Measurements from ENCODE around the gene FBXW10B. TPM values are rescaled to one million over a fixed set of nuclear protein-coding genes. Genes with fewer than 3 reads are reported as not detected.
A peak's percentile ranks its signal among the peaks of the same experiment; 100 is the strongest.
"Not testable (repeated sequence)": the region's sequence is repeated elsewhere in the genome, so short reads cannot be mapped to it uniquely, and the experiment has no call there.

FBXW10B gene
- total RNA-seq, 2 donors from 2014 or later: 0.58 to 0.77 TPM

DNA sequence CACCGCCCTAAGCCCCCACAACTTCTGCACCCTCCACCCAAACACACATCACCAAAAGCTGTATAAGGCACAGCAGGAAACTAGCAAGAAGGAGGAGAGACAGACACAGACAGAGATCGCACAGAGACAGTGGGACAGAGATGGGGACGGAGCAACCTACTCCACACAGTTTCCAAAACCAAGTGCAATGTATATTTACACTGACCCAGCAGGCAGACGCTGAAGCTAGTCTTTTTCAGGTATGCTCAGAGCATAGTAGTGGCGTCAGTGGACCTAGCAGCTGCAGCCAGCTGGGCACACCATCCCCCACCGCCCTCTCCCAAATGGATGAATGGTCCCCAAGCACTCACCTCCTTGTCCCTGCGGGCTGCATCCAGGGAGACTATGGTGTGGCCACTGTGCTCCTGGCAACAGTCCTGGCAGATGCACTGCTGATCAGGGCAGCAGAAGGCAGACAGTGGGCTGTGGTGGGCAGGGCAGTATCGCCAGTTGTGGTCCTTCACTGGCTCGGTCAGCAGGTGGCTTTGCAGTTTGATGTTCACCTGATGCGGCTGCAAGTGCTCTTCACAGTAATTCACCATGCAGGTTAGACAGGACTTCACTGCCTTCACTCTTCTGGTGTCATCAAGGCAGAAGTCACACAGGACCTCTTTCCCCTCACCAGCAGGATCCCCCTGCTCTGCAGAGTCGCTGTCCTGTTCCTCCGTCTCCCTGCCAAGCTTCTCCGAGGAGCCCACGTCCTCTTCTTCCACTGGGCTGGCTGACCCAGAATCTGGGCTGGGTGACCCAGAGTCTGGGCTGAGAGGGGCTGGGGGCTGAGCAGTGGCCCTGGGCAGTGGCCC lies 31.5 kb upstream of the FBXW10B start:
- no peaks in the 10 kb centered on the region for H3K36me3 Mint-ChIP-seq (ENCODE audit: low read depth)
- ATAC-seq (replicated peaks): peak; percentile 18
- no peaks in the 10 kb centered on the region for H3K27me3 Mint-ChIP-seq
- no peaks in the 10 kb centered on the region for H3K4me1 Mint-ChIP-seq
- peak overlapping the region; percentile 48 for H3K4me3 Mint-ChIP-seq
- H3K27ac Mint-ChIP-seq: peak overlapping the region; percentile 8
- H3K9me3 Mint-ChIP-seq: no peaks in the 10 kb centered on the region

DNA sequence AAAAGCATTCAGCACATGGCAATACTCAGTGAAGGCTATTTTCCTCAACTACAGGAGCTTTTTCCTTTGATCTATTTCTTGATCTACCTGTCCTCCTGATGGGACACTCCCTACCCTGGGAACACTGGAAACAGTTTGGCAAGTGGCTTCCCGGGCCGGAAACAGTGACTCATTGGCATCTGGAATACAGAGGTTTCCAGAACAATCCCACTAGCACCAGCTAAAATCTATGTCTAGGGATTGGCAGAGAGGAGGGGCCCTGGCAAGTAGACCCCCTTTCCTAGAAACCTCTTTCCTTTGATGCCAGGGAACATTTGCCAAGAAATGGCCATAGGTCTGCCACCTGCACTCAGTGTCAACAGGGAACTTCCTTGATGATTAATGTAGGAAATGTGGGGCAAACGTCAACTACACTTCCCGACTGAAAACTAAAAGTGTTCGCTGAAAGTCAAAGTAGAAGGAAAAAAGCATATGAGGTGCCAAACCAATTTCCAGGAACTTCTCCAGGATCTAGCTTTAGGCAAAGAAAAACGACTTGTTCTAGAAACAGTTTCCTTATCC lies 30.4 kb upstream of the FBXW10B start:
- no peak overlapping the region for H3K4me3 Mint-ChIP-seq
- no peak overlapping the region for H3K27ac Mint-ChIP-seq
- H3K4me1 Mint-ChIP-seq: no peaks in the 10 kb centered on the region
- ATAC-seq (replicated peaks): no peak
- H3K36me3 Mint-ChIP-seq (ENCODE audit: low read depth): no peaks in the 10 kb centered on the region
- no peaks in the 10 kb centered on the region for H3K27me3 Mint-ChIP-seq
- no peaks in the 10 kb centered on the region for H3K9me3 Mint-ChIP-seq

DNA sequence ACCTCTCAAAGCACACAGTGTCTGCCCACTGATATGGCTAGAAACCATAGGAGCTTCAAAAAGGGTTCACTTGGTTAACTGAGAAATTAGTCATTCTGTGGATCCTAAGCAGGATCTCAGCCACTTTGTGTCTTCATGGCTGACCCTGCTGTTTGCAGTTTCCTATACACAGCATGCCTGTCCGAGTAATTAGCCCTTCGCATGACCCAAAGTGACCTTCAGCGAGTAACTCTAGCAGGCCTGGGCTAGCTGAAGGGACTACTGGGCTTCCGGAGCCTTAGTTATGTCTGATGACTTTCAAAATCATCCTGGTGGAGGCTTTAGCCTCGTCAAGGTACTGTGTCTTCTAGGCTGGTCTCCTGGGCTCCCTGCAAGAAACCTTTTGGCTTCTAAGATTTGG lies 28.9 kb upstream of the FBXW10B start:
- no peaks in the 10 kb centered on the region for H3K4me1 Mint-ChIP-seq
- no peaks in the 10 kb centered on the region for H3K9me3 Mint-ChIP-seq
- no peak for ATAC-seq (replicated peaks)
- H3K27ac Mint-ChIP-seq: no peak overlapping the region
- no peaks in the 10 kb centered on the region for H3K36me3 Mint-ChIP-seq (ENCODE audit: low read depth)
- no peak overlapping the region for H3K4me3 Mint-ChIP-seq
- H3K27me3 Mint-ChIP-seq: no peaks in the 10 kb centered on the region

DNA sequence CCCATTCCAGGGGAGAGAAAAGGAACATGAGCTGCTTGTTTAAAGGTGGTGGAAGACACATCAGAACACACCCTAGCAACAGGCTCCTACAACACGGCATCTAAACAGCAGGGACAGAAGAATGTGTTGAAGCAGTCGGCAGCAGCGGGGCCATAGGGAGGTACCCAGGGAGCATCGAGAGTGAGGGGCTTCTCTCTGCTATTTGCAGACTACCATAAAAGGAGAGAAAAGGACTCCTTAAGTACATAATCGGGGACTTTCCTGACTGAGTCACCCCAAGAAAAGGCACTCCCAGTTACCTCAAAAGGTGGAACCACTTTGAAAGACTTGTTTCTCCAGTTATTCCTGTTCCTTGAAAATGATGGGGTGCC lies 26.4 kb upstream of the FBXW10B start:
- peak overlapping the region; percentile 31 for H3K27ac Mint-ChIP-seq
- H3K27me3 Mint-ChIP-seq; H3K9me3 Mint-ChIP-seq; H3K4me3 Mint-ChIP-seq; H3K36me3 Mint-ChIP-seq (ENCODE audit: low read depth); H3K4me1 Mint-ChIP-seq: not testable (repeated sequence)
- peak; percentile 63 for ATAC-seq (replicated peaks)

DNA sequence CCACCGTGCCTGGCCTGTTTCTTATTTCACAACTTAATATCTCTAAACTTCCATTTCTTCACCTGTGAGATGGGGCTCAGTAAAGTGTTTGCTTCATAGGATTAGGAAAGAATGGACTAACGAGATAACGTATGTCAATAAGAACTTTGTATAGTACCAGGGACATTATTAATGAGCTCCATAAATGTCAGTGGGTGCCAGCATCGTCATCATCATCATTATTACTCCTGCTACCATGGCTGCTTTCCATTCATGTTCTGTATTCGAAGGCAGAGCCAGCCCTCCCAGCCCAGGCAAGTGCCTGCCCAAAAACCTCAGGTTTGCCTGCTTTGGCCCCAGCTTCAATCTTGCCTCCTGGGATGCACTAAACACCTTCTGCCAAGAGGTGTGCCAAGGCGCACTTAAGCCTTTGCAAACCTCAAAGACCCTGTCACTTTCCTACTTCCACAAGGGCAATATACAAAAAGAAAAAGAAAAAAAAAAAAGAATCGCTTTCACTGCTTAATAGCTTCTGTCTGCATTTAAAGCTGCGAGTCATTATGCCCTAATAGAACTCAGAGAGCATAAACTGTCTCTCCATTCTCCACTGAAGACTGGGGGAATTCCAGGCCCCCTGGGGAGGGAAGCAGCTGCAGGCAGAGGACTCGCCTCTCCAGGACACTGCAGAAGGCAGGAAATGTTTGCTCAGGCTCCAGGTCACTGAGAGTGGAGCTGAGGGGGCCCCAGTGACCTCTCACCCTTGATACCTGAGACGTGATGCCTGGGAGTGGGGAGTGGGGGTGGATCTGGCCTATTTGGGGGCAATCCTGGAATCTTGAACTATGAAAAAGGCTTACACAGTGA lies 25.8 kb upstream of the FBXW10B start:
- not testable (repeated sequence) for H3K4me1 Mint-ChIP-seq; H3K4me3 Mint-ChIP-seq; H3K27me3 Mint-ChIP-seq; H3K36me3 Mint-ChIP-seq (ENCODE audit: low read depth); H3K9me3 Mint-ChIP-seq
- peak; percentile 34 for ATAC-seq (replicated peaks)
- H3K27ac Mint-ChIP-seq: peak overlapping the region; percentile 31

DNA sequence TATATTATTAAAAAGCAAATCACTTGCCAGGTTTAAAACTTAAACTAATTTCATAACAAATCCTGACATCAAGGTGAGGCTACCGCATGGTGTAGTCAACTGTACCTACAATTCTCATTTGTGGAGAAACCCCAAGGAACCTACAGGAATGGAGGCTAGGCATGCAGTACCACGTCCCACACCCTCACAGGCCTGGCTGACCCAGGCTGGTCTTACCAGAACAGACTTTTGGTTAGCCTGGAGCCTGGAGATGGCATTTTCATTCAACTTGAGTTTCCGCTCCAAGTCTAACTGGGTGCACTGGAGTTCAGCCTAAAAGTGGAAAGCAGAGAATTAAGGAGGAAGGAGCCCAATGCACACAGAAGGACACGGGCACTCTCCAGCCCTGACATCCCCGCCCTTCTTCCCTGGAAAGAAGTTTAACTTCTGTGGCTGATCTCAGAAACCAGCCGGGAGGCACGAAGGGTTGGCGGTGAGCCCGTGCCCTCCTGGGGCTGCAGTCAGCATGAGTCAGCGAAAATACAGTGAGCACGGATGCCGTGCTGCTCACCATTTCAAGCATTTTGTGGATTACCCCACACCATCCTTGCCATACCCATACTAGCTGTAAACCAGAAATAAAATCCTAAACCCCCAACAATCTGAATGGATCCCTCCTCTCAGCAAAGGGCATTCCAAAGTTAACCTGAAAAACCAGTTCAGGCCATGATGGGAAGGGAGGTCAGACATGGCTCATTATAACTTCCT lies 23.2 kb upstream of the FBXW10B start:
- not testable (repeated sequence) for H3K4me1 Mint-ChIP-seq; H3K4me3 Mint-ChIP-seq; H3K27me3 Mint-ChIP-seq; H3K27ac Mint-ChIP-seq; H3K36me3 Mint-ChIP-seq (ENCODE audit: low read depth); ATAC-seq (replicated peaks); H3K9me3 Mint-ChIP-seq

DNA sequence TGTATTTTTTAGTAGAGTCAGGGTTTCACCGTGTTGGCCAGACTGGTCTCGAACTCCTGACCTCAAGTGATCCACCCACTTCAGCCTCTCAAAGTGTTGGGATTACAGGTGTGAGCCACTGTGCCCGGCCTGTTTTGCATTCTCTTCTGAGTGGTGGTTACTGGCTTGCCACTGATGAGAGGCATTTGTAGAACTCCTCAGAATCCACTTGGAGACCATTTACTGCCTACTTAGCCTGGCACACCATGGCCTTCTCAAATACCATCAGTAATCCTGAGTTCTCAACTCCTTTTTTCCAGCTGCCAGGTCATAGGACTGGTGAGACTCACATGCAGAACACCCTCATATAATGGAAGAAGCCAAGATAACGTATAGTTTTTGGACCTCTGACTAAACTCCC lies 22.5 kb upstream of the FBXW10B start:
- H3K36me3 Mint-ChIP-seq (ENCODE audit: low read depth); ATAC-seq (replicated peaks); H3K4me3 Mint-ChIP-seq; H3K9me3 Mint-ChIP-seq; H3K27ac Mint-ChIP-seq; H3K27me3 Mint-ChIP-seq; H3K4me1 Mint-ChIP-seq: not testable (repeated sequence)

DNA sequence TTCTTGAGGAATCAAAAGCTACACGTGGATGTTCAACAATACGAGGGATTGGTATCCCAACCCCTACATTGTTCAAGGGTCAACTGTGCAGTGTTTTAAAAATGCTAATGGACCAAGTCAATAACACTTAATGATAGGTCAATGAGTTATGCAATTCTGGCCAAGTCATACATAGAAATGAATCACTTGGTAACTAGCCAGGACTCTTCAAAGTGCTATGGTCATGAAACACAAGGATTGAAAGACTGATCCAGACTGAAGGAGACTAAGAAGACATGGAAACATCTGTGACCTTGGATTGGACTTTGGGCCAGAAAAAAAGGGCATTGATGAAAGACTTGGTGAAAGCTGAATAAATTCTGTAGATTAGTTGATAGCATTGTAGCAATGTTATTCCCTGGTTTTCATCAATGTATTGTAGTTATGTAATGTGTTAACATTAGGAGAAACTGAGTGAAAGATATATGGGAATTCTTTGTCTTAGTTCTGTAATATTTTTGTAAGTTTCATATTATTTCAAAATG lies 11.5 kb upstream of the FBXW10B start:
- not testable (repeated sequence) for H3K4me3 Mint-ChIP-seq; ATAC-seq (replicated peaks); H3K4me1 Mint-ChIP-seq; H3K27me3 Mint-ChIP-seq; H3K9me3 Mint-ChIP-seq; H3K27ac Mint-ChIP-seq
- H3K36me3 Mint-ChIP-seq (ENCODE audit: low read depth): peaks cover 35% of the 10 kb centered on the region

DNA sequence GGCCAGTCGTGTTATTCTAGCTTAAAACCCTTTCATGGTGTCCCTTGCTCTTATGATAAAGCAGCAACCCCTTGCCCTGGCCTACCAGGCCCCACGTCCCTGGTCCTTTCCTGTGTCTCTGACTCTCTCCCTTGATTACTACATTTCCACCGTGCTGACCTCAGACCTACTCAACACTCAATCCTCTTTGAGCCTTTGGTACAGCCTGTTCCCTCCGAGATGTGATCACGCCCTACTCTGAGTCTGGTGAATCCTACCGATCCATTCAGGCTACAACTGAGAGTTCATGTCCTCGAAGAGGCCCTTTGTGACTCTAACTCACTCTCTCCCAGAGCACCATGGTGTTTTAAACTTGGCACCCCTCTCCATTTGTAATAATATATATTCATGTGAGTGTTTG lies 10.5 kb upstream of the FBXW10B start:
- not testable (repeated sequence) for H3K9me3 Mint-ChIP-seq; H3K4me3 Mint-ChIP-seq; H3K27ac Mint-ChIP-seq; H3K4me1 Mint-ChIP-seq; H3K27me3 Mint-ChIP-seq; ATAC-seq (replicated peaks)
- H3K36me3 Mint-ChIP-seq (ENCODE audit: low read depth): peaks cover 35% of the 10 kb centered on the region

DNA sequence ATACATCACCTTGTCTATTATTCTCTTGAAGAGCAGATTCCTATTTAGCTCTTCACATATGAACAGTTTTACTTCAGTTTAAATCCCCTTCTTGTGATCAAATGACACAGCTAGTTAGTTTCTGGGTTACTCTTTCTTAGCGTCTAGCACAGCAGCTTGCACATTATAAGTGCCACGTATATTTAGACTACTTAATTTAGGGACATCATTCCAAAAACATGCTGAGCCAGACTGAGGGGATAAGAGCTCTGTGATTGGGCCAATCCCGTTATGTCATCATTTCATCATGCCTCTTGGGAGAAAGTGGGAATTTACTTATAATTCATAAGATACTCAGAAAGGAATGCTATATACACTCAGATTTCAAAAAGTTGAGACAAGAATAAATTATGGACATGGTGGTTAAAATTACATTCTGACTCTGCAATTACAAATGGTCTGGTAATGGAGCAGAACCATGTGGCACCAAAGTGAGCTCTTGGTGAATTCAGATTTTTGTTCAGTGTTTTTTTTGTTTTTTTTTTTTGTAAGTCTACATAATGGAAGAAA lies 4.2 kb upstream of the FBXW10B start:
- not testable (repeated sequence) for ATAC-seq (replicated peaks); H3K27ac Mint-ChIP-seq; H3K9me3 Mint-ChIP-seq; H3K4me3 Mint-ChIP-seq; H3K4me1 Mint-ChIP-seq; H3K27me3 Mint-ChIP-seq
- peaks cover 15% of the 10 kb centered on the region for H3K36me3 Mint-ChIP-seq (ENCODE audit: low read depth)

DNA sequence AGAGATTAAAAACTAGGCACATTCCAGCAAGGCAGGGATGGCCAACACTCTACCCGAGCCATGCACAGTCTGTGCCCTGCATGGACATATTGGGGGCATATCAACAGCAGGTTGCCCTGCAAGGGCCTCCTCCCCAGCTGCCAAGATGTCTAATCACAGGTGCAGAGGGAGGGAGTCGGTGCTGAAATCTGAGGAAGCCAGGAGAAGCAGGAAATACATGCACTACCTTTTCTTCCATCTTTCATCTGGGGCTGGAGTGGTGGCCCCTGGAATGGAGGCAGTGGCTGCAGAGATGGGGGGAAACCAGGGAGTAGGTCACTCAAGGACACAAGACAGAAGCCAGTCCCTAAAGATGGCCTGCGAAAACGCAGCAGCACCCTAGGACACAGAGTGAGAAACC lies 3.8 kb upstream of the FBXW10B start:
- not testable (repeated sequence) for H3K4me3 Mint-ChIP-seq; ATAC-seq (replicated peaks); H3K4me1 Mint-ChIP-seq; H3K27ac Mint-ChIP-seq; H3K36me3 Mint-ChIP-seq (ENCODE audit: low read depth); H3K9me3 Mint-ChIP-seq; H3K27me3 Mint-ChIP-seq

DNA sequence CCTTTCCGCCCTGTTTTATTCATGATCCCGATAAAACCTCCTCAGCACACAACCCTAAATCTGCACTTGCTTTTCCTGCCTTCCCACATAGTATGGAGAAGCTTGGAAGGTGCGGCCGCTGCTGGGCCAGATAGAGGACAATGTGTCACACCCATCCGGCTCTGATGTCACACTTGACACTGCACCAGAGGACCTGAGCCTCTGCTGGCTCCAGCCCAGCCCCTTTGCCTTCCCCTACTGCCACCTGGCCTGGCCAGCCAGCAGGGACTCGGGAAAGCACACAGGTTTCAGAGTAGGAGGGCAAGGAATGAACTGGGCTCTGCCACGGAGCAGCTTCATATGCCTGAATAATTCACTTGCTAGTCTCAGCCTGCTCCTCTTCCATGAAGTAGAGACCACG lies 2.6 kb upstream of the FBXW10B start:
- not testable (repeated sequence) for H3K4me3 Mint-ChIP-seq; H3K27me3 Mint-ChIP-seq; H3K27ac Mint-ChIP-seq; H3K9me3 Mint-ChIP-seq; ATAC-seq (replicated peaks); H3K36me3 Mint-ChIP-seq (ENCODE audit: low read depth); H3K4me1 Mint-ChIP-seq

DNA sequence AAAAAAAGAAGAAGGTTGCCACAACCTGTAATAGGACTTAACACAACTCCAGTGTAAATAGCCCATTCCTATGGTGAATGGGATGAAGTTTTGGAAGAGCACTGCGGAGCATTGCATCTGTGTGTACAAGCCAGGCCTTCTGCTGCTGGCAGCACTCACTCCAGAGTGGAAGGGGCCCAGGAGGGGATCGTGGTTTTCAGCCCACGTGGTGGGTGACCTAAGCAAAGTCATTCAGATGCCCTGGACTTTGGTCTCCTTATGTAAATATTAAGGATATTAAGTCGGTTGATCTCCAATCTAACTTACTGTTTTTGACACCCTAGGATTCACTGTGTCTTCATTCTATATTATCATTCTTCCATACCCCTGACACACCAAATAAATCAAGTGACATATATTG lies 2.7 kb downstream of the FBXW10B start:
- not testable (repeated sequence) for H3K36me3 Mint-ChIP-seq (ENCODE audit: low read depth); H3K27ac Mint-ChIP-seq; ATAC-seq (replicated peaks); H3K9me3 Mint-ChIP-seq; H3K4me1 Mint-ChIP-seq; H3K4me3 Mint-ChIP-seq; H3K27me3 Mint-ChIP-seq

DNA sequence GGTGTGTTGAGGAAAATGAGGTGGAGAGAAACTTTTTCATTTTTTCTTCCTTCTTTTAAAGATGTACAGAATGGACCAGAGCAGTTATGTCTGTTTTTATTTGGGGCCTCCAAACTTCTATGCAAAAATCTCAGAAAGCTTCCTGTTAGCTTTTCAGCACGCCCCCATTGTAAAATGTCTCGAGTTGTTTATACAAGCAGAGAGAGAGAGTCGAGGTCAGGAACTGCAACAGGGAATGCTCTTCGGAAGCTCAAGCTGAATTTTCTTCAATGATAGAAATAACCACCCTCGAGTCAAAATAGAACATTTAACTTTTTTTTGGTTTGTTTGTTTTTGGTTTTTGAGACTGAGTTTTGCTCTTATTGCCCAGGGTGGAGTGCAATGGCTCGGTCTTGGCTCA lies 3.7 kb downstream of the FBXW10B start:
- H3K9me3 Mint-ChIP-seq; H3K27ac Mint-ChIP-seq; H3K4me1 Mint-ChIP-seq; H3K27me3 Mint-ChIP-seq; H3K36me3 Mint-ChIP-seq (ENCODE audit: low read depth); ATAC-seq (replicated peaks); H3K4me3 Mint-ChIP-seq: not testable (repeated sequence)

Measured in activated T-helper 17 cell treated with anti-CD3 and anti-CD28 coated beads, Interleukin-2, amount 50 U/mL, for 72 hours (primary cell).